Transverse colon (tissue), 4 donors: ENCODE results near the gene KCNE5. TPM values are rescaled to one million over a fixed set of nuclear protein-coding genes. Genes with fewer than 3 reads are reported as not detected.
"Not testable (repeated sequence)": the region's sequence is repeated elsewhere in the genome, so short reads cannot be mapped to it uniquely, and the experiment has no call there.

Source experiments
- DNase-seq: peaks from one replicate; pipeline ENCODE4 v3.0.0-alpha.2; 2019
- H3K27ac ChIP-seq, 4 donors: fragments of 200-600 bp; sonication (generic); 2 replicates each; pipeline ENCODE4 v1.5.1; 2016 to 2018; ENCODE audit warnings: inconsistent platforms in 4 of 4
- H3K27me3 ChIP-seq: fragments of 200-600 bp; sonication (generic); 2 replicates; pipeline ENCODE4 v1.5.1; 2017; ENCODE audit warnings: inconsistent platforms
- H3K36me3 ChIP-seq, 4 donors: fragments of 200-600 bp; sonication (generic); 2 replicates each; pipeline ENCODE4 v1.5.1; 2017 to 2019; ENCODE audit warnings: inconsistent platforms in 4 of 4
- H3K4me1 ChIP-seq, 4 donors: fragments of 200-600 bp; sonication (generic); 2 replicates each; pipeline ENCODE4 v1.5.1; 2017 to 2020; ENCODE audit warnings: inconsistent platforms in 4 of 4
- H3K4me3 ChIP-seq, 4 donors: fragments of 200-600 bp; sonication (generic); 1 replicate in 1 of 4; 2 replicates in 3 of 4; pipeline versions ENCODE4 v1.5.1 to v1.6.1; 2017 to 2019; ENCODE audit warnings: inconsistent platforms in 4 of 4
- H3K9me3 ChIP-seq, 2 donors: fragments of 200-600 bp; sonication (generic); 2 replicates each; pipeline ENCODE4 v1.5.1; 2017 to 2019; ENCODE audit warnings: inconsistent platforms in 2 of 2
- EP300 ChIP-seq: sonication (generic); formaldehyde crosslinking; IDR thresholded peaks from one replicate; pipeline ENCODE4 v1.6.1; 2017; ENCODE audit warnings: antibody characterized with exemption, low read depth
- POLR2A ChIP-seq: fragments of 450-650 bp; IDR thresholded peaks from one replicate; pipeline ENCODE4 v1.6.1; 2016; ENCODE audit warnings: antibody characterized with exemption, mild to moderate bottlenecking, moderate library complexity
- POLR2AphosphoS5 ChIP-seq, 3 donors: sonication (generic); formaldehyde crosslinking; IDR thresholded peaks; one replicate each; pipeline ENCODE4 v1.6.1; 2016; ENCODE audit warnings: antibody characterized with exemption in 3 of 3
- WGBS, 2 donors: methylation state at CpG; one replicate each; pipeline ENCODE4 v1.1.5; 2018; ENCODE audit warnings: low coverage in 1 of 2; 5-methylcytosine and 5-hydroxymethylcytosine counted together
- in situ Hi-C, 4 donors: fragments of 200-750 bp; cut with MboI; loops; one replicate each; pipeline versions ENCODE4 v1.15.0 to v1.15.1; 2017; ENCODE audit warnings: low sequenced_read_pairs in 3 of 4, low pct_ligation_motif_present in 1 of 4, low pct_unique_long_range_greater_than_20kb in 1 of 4
- intact Hi-C: fragments of 100-400 bp; cut with DNase I; formaldehyde crosslinking; loops from one replicate; pipeline ENCODE4 v1.15.1; 2023; ENCODE audit warnings: low total_unique reads
- total RNA-seq, 4 donors: library from RNA; depleted of rRNA; stranded (reverse); fragments of >200 nt; gene quantifications; one replicate each; pipeline ENCODE4 v1.1.0, GENCODE V29; 2016
- TF ChIP-seq, protein P1 (sequence below), 5 experiments: fragments of 200-600 bp in 3 of 5; fragments of 450-650 bp in 2 of 5; sonication (generic) in 3 of 5; IDR thresholded peaks; 1 replicate in 2 of 5; 2 replicates in 3 of 5; pipeline ENCODE4 v1.5.1; 2016 to 2017; ENCODE audit warnings: antibody characterized with exemption in 5 of 5, inconsistent platforms in 3 of 5, mild to moderate bottlenecking in 2 of 5, moderate library complexity in 1 of 5

Gene KCNE5
- total RNA-seq, 4 donors from 2014 or later: not detected

DNA sequence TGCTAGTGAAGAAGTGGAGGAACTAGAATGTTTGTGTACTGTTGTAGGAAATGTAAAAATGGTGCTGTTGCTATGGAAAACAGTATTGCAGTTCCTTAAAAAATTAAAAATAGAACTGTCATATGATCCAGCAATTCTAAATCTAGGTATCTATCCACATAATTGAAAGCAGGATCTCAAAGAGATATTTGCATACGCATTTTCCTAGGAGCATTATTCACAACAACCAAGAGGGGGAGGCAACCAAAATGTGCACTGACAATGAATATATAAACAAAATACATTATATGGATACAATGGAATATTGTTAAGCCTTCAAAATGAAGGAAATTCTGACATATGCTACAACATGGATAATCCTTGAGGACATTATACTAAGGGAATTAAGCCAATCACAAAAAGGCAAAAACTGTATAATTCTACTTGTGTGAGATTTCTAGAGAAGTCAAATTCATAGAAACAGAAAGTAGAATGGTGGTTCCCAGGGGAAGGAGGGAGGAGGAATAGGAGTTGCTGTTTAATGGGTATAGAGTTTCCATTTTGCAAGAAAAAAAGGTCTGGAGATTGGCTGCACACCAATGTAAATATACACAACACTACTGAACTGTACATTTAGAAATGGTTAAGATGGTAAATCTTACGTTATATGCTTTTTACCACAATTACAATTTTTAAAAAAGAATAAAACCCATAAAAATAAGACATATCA is 35.6 kb upstream of the KCNE5 start:
- H3K9me3 ChIP-seq: no peaks in the 10 kb centered on the region
- H3K4me1 ChIP-seq: no peaks in the 10 kb centered on the region
- H3K36me3 ChIP-seq: no peaks in the 10 kb centered on the region
- H3K27ac ChIP-seq: no peak overlapping the region
- intact Hi-C loops: no loop called here
- TF ChIP-seq EP300 (no peak), POLR2A (no peak), POLR2AphosphoS5 (IDR thresholded peaks at IDR 0.05) (no peak)
- TF ChIP-seq, protein P1, sequence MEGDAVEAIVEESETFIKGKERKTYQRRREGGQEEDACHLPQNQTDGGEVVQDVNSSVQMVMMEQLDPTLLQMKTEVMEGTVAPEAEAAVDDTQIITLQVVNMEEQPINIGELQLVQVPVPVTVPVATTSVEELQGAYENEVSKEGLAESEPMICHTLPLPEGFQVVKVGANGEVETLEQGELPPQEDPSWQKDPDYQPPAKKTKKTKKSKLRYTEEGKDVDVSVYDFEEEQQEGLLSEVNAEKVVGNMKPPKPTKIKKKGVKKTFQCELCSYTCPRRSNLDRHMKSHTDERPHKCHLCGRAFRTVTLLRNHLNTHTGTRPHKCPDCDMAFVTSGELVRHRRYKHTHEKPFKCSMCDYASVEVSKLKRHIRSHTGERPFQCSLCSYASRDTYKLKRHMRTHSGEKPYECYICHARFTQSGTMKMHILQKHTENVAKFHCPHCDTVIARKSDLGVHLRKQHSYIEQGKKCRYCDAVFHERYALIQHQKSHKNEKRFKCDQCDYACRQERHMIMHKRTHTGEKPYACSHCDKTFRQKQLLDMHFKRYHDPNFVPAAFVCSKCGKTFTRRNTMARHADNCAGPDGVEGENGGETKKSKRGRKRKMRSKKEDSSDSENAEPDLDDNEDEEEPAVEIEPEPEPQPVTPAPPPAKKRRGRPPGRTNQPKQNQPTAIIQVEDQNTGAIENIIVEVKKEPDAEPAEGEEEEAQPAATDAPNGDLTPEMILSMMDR (IDR thresholded peaks at IDR 0.05): no peak
- no peak for DNase-seq
- in situ Hi-C loops: no loop called here
- 80 to 100% methylated on average over 2 of the region's 2 CpGs for WGBS, 2 donors
- H3K4me3 ChIP-seq: no peak overlapping the region
- no peaks in the 10 kb centered on the region for H3K27me3 ChIP-seq

DNA sequence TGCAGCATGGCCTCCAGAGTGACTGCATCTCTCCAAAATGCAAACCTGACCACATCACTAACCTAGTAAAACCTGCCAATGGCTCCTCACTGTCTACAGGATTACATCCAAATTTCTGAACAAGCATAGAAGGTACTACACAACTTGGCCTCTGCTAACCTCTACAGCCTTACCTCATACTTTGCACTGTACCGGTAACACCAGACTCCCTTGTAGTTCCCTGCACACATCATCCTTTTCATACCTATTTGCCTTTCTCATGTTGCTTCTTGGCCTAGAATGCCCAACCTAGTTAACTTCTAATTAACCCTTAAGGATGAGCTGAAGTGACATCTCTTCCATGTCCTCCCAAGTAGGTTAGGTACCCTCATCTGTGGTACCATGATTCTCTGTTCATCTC is 33.4 kb upstream of the KCNE5 start:
- in situ Hi-C loops: no loop called here
- Histone ChIP-seq H3K27ac (no peak overlapping the region), H3K9me3 (no peaks in the 10 kb centered on the region), H3K27me3 (no peaks in the 10 kb centered on the region), H3K4me1 (no peaks in the 10 kb centered on the region), H3K36me3 (no peaks in the 10 kb centered on the region), H3K4me3 (no peak overlapping the region)
- TF ChIP-seq POLR2AphosphoS5 (IDR thresholded peaks at IDR 0.05) (no peak), POLR2A (no peak), EP300 (no peak)
- TF ChIP-seq, protein P1 (IDR thresholded peaks at IDR 0.05): no peak
- WGBS, 2 donors: 100% methylated on average over 1 of the region's 1 CpG
- intact Hi-C loops: no loop called here
- DNase-seq: no peak

DNA sequence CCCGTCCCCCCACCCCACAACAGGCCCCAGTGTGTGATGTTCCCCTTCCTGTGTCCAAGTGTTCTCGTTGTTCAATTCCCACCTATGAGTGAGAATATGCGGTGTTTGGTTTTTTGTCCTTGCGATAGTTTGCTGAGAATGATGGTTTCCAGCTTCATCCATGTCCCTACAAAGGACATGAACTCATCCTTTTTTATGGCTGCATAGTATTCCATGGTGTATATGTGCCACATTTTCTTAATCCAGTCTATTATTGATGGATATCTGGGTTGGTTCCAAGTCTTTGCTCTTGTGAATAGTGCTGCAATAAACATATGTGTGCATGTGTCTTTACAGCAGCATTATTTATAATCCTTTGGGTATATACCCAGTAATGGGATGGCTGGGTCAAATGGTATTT is 32.4 kb upstream of the KCNE5 start:
- H3K27me3 ChIP-seq, H3K27ac ChIP-seq, H3K9me3 ChIP-seq, H3K4me1 ChIP-seq, H3K36me3 ChIP-seq, intact Hi-C loops, in situ Hi-C loops, H3K4me3 ChIP-seq, DNase-seq: not testable (repeated sequence)
- 87 to 100% methylated on average over 1 to 4 of the region's 4 CpGs for WGBS, 2 donors

DNA sequence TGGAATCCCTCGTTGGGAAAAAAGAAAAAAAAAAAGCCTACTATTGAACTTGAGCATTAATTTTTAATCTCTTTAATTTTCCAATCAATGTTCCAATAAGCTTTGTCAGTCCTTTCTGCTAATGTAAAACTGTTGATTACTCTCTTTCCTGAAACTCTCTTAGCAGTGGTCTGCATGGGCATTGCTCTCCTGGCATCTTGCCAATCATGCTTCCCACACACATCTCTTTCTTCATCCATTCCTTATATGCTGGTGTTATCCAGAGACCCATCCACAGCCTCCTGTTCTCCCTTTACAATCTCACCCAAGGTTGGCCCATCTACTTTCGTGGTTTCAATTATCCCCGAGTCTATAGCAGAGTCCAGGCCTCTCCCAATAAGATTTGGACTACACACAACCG is 31.8 kb upstream of the KCNE5 start:
- Histone ChIP-seq H3K4me3 (no peak overlapping the region), H3K27ac (no peak overlapping the region), H3K36me3 (no peaks in the 10 kb centered on the region), H3K9me3 (no peaks in the 10 kb centered on the region), H3K27me3 (no peaks in the 10 kb centered on the region), H3K4me1 (no peaks in the 10 kb centered on the region)
- in situ Hi-C loops: no loop called here
- intact Hi-C loops: no loop called here
- TF ChIP-seq, protein P1 (IDR thresholded peaks at IDR 0.05): no peak
- TF ChIP-seq POLR2AphosphoS5 (IDR thresholded peaks at IDR 0.05) (no peak), POLR2A (no peak), EP300 (no peak)
- 82 to 100% methylated on average over 3 to 4 of the region's 4 CpGs for WGBS, 2 donors
- DNase-seq: no peak
